Nephron progenitor cell (in vitro differentiated cells): ENCODE results near the gene TSHZ2.

ENCODE experiments used
- DNase-seq: peaks from one replicate; pipeline ENCODE4 v3.0.0; 2021
- H3K27ac Mint-ChIP-seq: 2 replicates; pipeline ENCODE4 v1.8.0; 2021; ENCODE audit warnings: mild to moderate bottlenecking, moderate library complexity, mixed read lengths
- H3K27me3 Mint-ChIP-seq: 2 replicates; pipeline ENCODE4 v1.8.0; 2021; ENCODE audit warnings: mild to moderate bottlenecking, low read depth, mixed read lengths; ENCODE audit not compliant: poor library complexity
- H3K36me3 Mint-ChIP-seq: 2 replicates; pipeline ENCODE4 v1.8.0; 2021; ENCODE audit warnings: low read depth, mixed read lengths
- H3K4me1 Mint-ChIP-seq: 2 replicates; pipeline ENCODE4 v1.8.0; 2021; ENCODE audit warnings: mixed read lengths
- H3K4me3 Mint-ChIP-seq: 2 replicates; pipeline ENCODE4 v1.8.0; 2021; ENCODE audit warnings: mild to moderate bottlenecking, moderate library complexity, mixed read lengths
- H3K9me3 Mint-ChIP-seq: 2 replicates; pipeline ENCODE4 v1.8.0; 2021; ENCODE audit warnings: mild to moderate bottlenecking, moderate library complexity, mixed read lengths
- CTCF ChIP-seq: fragments of 200-600 bp; sonication (generic); IDR thresholded peaks from 2 replicates; pipeline ENCODE4 v1.5.0; 2021; ENCODE audit warnings: antibody characterized with exemption

Gene TSHZ2

GRCh38 chr20:53150532-53150931, 178.4 kb downstream of the TSHZ2 start:
- H3K27me3 Mint-ChIP-seq, result no peaks in the 10 kb centered on the region
- no peak overlapping the region for H3K4me3 Mint-ChIP-seq
- H3K36me3 Mint-ChIP-seq, result peaks cover 16% of the 10 kb centered on the region
- no peak for DNase-seq
- H3K9me3 Mint-ChIP-seq, result no peaks in the 10 kb centered on the region
- no peak for TF ChIP-seq CTCF
- H3K27ac Mint-ChIP-seq, result no peak overlapping the region
- H3K4me1 Mint-ChIP-seq, result peaks cover 55% of the 10 kb centered on the region

- Mint-ChIP-seq H3K9me3 (no peaks in the 10 kb centered on the region), H3K4me3 (no peak overlapping the region), H3K27ac (no peak overlapping the region), H3K27me3 (no peaks in the 10 kb centered on the region), H3K36me3 (peaks cover 21% of the 10 kb centered on the region), H3K4me1 (peaks cover 48% of the 10 kb centered on the region)
- DNase-seq, result no peak
- TF ChIP-seq CTCF, result no peak
These were observed 180.1 kb downstream of the TSHZ2 start for GRCh38 chr20:53152228-53152627.

GRCh38 chr20:53154540-53154939, 182.4 kb downstream of the TSHZ2 start:
- Mint-ChIP-seq H3K27ac (no peak overlapping the region), H3K36me3 (peaks cover 40% of the 10 kb centered on the region), H3K4me1 (peaks cover 27% of the 10 kb centered on the region), H3K4me3 (no peak overlapping the region), H3K9me3 (peaks cover 5% of the 10 kb centered on the region), H3K27me3 (no peaks in the 10 kb centered on the region)
- no peak for TF ChIP-seq CTCF
- no peak for DNase-seq

- Mint-ChIP-seq H3K27me3 (no peaks in the 10 kb centered on the region), H3K36me3 (peaks cover 40% of the 10 kb centered on the region), H3K4me3 (no peak overlapping the region), H3K4me1 (peaks cover 24% of the 10 kb centered on the region), H3K9me3 (peaks cover 8% of the 10 kb centered on the region), H3K27ac (no peak overlapping the region)
- TF ChIP-seq CTCF, result peak; percentile 16
- DNase-seq, result peak; percentile 36
These were observed 185.6 kb downstream of the TSHZ2 start for GRCh38 chr20:53157443-53158408.

- peaks cover 8% of the 10 kb centered on the region for H3K9me3 Mint-ChIP-seq
- no peak for TF ChIP-seq CTCF
- peaks cover 43% of the 10 kb centered on the region for H3K36me3 Mint-ChIP-seq
- H3K27me3 Mint-ChIP-seq, result no peaks in the 10 kb centered on the region
- H3K27ac Mint-ChIP-seq, result no peak overlapping the region
- H3K4me1 Mint-ChIP-seq, result peaks cover 33% of the 10 kb centered on the region
- H3K4me3 Mint-ChIP-seq, result no peak overlapping the region
- no peak for DNase-seq
These were observed 187.0 kb downstream of the TSHZ2 start for GRCh38 chr20:53159160-53159559.

- Mint-ChIP-seq H3K9me3 (peaks cover 8% of the 10 kb centered on the region), H3K27ac (peak overlapping the region; percentile 37), H3K4me3 (no peak overlapping the region), H3K36me3 (peaks cover 32% of the 10 kb centered on the region), H3K4me1 (peaks cover 43% of the 10 kb centered on the region), H3K27me3 (no peaks in the 10 kb centered on the region)
- TF ChIP-seq CTCF, result no peak
- no peak for DNase-seq
These were observed 188.9 kb downstream of the TSHZ2 start for GRCh38 chr20:53161073-53161472.
